Fibroblast of mammary gland (primary cell): ENCODE measurements around the gene TNP2.
A peak's percentile ranks its signal among the peaks of the same experiment; 100 is the strongest.

Source experiments
- DNase-seq: peaks from one replicate; pipeline ENCODE4 v3.0.0-alpha.2; 2010; ENCODE audit warnings: low read depth
- H3K4me3 ChIP-seq: 2 replicates; pipeline ENCODE4 v1.5.1; 2011; ENCODE audit warnings: low read depth, mild to moderate bottlenecking, low read length, moderate library complexity; ENCODE audit not compliant: control insufficient read depth
- CTCF ChIP-seq: conservative IDR thresholded peaks from 2 replicates; pipeline ENCODE4 v1.5.1; 2011; ENCODE audit warnings: low read depth, low read length, inconsistent platforms; ENCODE audit not compliant: control insufficient read depth, insufficient read depth

Gene TNP2

GRCh38 chr16:11255737-11256660 is 13.1 kb downstream of the TNP2 start, which contains the start of gene SOCS1:
TSS of gene SOCS1 (minus strand) at chr16:11256204. CDS start at chr16:11255478, 726 bp downstream.
- peak; percentile 67 for DNase-seq
- H3K4me3 ChIP-seq = peak within 1 kb of the TSS; percentile 75
- peak; percentile 32 for TF ChIP-seq CTCF

- peak; percentile 36 for DNase-seq
- TF ChIP-seq CTCF = no peak
Observed at GRCh38 chr16:11254913-11255736, 14.0 kb downstream of the TNP2 start.

GRCh38 chr16:11253995-11254912 is 14.9 kb downstream of the TNP2 start:
- DNase-seq = no peak
- no peak for TF ChIP-seq CTCF
- H3K4me3 ChIP-seq = peak overlapping the region; percentile 29

More at GRCh38 chr16:11254913-11255736, 14.0 kb downstream of the TNP2 start:
- peak overlapping the region; percentile 50 for H3K4me3 ChIP-seq

GRCh38 chr16:11253009-11253994 is 15.8 kb downstream of the TNP2 start:
- no peak for TF ChIP-seq CTCF
- peak; percentile 71 for DNase-seq
- H3K4me3 ChIP-seq = no peak overlapping the region

GRCh38 chr16:11252482-11252931 is 16.6 kb downstream of the TNP2 start:
- no peak overlapping the region for H3K4me3 ChIP-seq
- no peak for TF ChIP-seq CTCF
- no peak for DNase-seq
